G401.6 (cell line): ENCODE results near the gene HERC3.

Experiments used
- FAIRE-seq: peaks from 2 replicates; lab custom pipeline; 2012; peaks lifted over from hg19 to GRCh38; lab: Jason Lieb, UNC

HERC3 gene

GRCh38 chr4:88591787-88592599, at the start of gene HERC3:
Gene HERC3, plus strand, starts transcription at chr4:88592480. Its CDS starts 13,344 bp downstream, at chr4:88605824.
- FAIRE-seq: no peak

DNA sequence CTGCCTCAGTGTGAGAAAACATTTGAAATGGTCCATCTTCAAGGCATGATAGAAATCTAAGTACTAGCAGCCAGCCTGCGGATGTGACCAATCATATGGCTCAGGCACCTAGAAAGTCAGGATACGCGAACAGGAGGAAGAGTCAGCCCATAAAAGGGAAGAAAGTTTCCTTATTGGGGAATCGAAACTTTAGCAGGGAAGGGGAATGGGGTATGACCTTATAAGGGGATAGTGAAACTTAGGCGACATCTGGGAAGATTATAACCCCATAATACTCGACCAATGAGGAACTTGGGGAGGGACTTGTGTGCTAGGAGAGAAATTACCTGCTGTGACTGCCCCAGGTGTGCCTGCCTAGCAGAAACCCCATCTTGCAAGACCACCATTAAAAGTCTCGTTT, 42.5 kb upstream of the HERC3 start:
- no peak for FAIRE-seq

GRCh38 chr4:88567591-88567990, 24.7 kb upstream of the HERC3 start:
- no peak for FAIRE-seq

GRCh38 chr4:88570001-88570400, 22.3 kb upstream of the HERC3 start:
- no peak for FAIRE-seq

- FAIRE-seq: no peak
These were observed 18.9 kb upstream of the HERC3 start for GRCh38 chr4:88573276-88573980.

- FAIRE-seq: no peak
These were observed 18.3 kb upstream of the HERC3 start for GRCh38 chr4:88573995-88574394.

GRCh38 chr4:88575186-88575585, 17.1 kb upstream of the HERC3 start:
- no peak for FAIRE-seq

- FAIRE-seq: no peak
These were observed 9.8 kb upstream of the HERC3 start for GRCh38 chr4:88582493-88582892.

DNA sequence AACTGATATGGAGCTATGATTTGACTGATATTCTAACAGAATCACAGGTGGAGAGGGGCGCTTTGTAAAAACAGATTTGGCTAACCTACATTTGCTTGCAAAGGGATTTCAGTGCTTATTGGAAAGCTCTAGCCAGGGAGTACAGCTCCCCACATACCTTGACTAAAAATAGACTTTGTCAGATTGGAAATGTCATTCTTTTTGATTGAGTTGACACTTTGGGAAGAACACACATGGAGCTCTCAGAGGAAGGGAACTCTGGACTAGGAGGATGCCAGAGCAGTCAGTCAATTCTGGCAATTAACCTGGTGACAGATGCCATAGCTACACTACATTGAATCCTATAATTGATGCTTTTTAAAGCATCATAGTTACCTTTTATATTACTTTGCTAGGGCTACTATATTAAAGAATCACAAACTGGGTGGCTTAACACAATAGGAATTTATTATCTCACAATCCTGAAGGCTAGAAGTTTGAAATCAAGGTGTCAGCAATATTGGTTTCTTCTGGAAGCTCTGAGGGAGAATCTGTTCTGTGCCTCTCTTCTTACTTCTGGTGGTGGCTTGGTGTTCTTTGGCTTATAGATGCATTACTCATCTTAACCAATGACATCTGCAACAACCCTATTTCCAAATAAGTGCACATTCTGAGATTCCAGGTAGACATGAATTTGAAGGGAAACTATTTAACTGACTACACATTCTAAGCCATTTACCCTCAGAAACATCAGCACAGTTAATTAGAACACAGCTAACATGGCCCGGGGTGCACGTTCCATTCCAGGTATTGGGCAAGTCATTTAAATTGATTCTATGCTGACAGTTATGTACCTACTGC, 8.4 kb upstream of the HERC3 start:
- FAIRE-seq: no peak

DNA sequence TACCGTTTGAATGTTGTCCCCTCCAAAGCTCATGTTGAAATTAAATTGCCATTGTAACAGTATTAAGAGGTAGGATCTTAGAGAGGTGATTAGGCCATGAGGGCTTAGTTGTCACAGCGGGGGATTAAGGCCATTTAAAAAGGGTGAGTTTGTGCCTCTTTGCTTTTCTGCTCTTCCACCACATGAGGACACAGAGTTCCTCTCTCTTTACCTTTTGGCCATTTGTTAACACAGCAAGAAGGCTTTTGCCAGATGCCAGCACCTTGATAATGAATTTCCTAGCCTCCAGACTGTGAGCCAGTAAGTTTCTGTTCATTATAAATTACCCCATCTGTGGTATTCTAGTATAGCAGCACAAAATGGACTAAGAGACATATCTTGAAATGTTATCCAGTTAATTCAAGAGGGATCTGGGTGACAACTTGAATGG, 7.8 kb upstream of the HERC3 start:
- FAIRE-seq: no peak

GRCh38 chr4:88585917-88586316, 6.4 kb upstream of the HERC3 start:
- no peak for FAIRE-seq

DNA sequence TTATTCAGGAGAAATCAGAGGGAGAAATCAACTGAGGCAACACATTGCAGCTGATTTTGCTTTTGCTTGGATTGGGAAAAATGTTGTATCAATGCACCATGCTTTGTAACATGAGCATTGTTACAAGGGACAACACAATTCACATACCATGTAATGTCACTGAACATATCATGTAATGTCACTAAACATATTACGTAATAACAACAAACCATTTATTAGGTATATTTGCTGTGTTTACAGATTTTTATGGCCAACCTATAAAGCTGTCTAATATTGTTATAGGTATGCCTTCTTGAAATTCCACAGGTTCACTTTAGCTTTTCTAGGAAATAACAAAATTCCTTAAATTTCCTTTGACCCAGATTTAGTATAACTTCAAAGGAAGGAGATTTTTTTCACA, 5.0 kb upstream of the HERC3 start:
- FAIRE-seq: no peak

DNA sequence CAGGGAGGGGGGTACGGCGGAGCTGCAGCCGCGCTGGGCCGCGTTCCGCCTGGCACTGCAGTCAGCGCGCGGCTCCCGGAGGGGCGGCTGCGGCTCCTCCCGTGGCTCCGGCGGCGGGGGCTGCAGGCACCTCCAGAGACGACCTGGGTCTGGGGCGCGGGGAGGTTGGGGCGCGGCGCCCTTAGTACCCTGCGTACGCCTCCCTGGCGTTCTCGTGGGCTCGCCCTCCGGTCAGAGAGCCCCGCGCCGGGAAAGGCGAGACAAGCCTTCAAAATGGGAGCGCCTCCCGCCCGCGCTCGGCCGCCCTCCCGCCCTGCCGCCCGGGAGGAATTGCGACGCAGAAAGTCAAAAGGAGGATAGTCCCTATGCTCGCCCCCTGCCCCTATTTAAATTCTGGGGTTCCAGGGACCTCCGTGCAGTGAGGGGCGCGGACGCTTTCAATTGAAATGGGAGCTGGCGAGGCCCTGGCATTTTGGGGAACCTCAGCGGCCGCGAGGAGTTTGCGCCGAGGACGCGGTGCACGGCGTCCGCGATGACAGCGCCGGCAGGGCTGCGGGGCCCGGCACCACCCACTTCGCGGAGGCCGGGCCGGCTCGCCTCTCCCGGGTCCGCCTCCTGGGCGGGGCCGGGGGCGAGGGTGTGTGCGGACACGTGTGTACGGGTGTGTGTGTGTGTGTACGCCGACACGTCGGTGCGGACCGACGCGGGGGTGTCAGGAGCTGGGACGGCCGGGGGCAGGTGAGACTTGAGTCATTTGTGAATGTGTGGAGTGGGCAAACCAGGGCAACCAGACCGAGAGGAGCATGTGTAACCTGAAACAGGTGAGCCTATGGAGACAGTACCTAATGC, 544 bp downstream of the HERC3 start:
- FAIRE-seq: no peak

GRCh38 chr4:88597970-88598660, 5.8 kb downstream of the HERC3 start:
- FAIRE-seq: no peak

GRCh38 chr4:88599298-88599697, 7.0 kb downstream of the HERC3 start:
- no peak for FAIRE-seq

DNA sequence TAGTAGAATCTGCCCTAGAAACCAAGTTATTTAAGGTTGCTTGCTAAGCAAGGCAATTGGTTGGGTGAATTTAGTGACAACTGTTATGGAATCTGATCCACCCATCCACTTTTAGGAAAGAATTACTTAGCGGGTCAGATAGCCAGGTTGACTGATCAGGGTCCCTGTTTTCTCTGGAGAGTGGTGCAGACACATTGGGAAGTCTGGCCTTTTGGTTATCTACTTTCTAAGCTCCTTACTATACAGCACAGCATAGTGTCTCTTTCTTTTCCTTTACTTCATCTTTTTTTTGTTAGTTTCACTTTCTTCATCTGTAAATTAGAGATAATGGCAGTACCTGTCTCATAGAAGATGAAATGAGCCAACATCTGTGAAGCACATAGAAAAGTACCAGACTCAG, 7.4 kb downstream of the HERC3 start:
- FAIRE-seq: no peak

GRCh38 chr4:88600176-88600838, 8.0 kb downstream of the HERC3 start:
- no peak for FAIRE-seq

DNA sequence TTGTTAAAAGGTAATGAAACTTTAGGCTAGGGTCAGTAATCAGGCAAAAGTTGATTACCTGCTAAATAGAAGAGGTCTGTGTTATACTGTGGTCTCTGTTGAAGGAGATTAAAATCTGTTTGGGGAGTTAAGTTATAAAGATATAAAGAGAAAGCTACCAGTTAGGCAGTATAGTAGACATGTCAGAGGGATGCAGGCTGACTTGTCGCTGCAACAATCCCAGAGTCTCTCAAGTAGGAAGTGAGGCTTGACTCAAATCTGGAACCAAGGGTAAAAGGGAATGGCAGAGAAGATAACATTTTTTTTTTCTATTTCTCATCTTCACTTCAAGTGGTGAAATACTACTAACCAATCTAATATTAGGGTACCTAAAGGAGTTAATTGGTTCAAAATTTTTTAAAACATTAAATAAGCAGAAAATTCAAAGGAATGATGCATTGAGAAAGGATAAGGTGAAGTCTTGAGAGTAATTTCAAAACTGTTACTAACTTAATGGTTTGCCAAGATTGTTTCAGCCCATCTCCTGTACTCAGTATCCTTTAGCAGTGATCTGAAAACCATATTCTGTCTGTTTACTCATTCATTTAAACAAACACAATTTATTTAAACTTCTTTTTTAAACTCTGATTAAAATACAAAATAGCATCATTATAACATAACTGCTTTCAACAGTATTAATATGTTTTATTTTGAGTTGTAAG, 12.8 kb downstream of the HERC3 start:
- FAIRE-seq: no peak

- FAIRE-seq: no peak
These were observed 13.5 kb downstream of the HERC3 start for GRCh38 chr4:88605736-88606135.

DNA sequence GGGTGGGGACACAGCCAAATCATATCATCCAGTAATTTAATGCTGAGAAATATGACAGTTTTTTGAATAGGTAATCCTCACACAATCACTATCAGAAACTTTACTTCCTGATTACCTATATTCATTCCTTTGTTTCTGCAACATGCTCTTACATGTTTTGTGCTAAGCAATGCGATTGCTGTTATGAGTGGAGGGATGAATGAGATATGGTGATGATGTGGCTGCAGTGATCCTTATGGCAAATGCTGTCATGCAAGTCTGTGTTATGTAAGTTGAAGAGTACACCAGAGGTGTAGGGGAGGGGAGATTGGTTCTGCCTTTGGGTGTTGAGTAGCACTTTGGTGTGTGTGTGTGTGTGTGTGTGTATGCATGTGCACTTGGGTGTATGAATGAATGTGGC, 14.6 kb downstream of the HERC3 start:
- no peak for FAIRE-seq
